Effector memory CD4-positive, alpha-beta T cell (primary cell): Measurements from ENCODE around the gene SSBP3.

ENCODE experiments used
- DNase-seq, 3 donors: peaks; one replicate each; pipeline ENCODE4 v3.0.0-alpha.2; 2020
- H3K27ac ChIP-seq: 2 replicates; pipeline ENCODE4 v1.7.0; 2013; ENCODE audit warnings: mild to moderate bottlenecking, low read length, moderate library complexity; ENCODE audit not compliant: insufficient read depth, poor library complexity, severe bottlenecking
- H3K27me3 ChIP-seq: replicated peaks from 2 replicates; pipeline ENCODE4 v1.7.0; 2013; ENCODE audit warnings: mild to moderate bottlenecking, low read length; ENCODE audit not compliant: insufficient read depth, control insufficient read depth, poor library complexity, severe bottlenecking
- H3K36me3 ChIP-seq: 2 replicates; pipeline ENCODE4 v1.7.0; 2013; ENCODE audit warnings: mild to moderate bottlenecking, low read length, moderate library complexity; ENCODE audit not compliant: control insufficient read depth, insufficient read depth
- H3K4me1 ChIP-seq: 2 replicates; pipeline ENCODE4 v1.7.0; 2013; ENCODE audit warnings: low read length, mild to moderate bottlenecking; ENCODE audit not compliant: control insufficient read depth, insufficient read depth, poor library complexity, severe bottlenecking
- H3K4me3 ChIP-seq: 2 replicates; pipeline ENCODE4 v1.7.0; 2013; ENCODE audit warnings: low read length, low read depth, mild to moderate bottlenecking; ENCODE audit not compliant: insufficient read depth, poor library complexity, severe bottlenecking
- H3K9me3 ChIP-seq: 2 replicates; pipeline ENCODE4 v1.7.0; 2013; ENCODE audit warnings: mild to moderate bottlenecking, low read length, moderate library complexity; ENCODE audit not compliant: control insufficient read depth

SSBP3 gene

DNA sequence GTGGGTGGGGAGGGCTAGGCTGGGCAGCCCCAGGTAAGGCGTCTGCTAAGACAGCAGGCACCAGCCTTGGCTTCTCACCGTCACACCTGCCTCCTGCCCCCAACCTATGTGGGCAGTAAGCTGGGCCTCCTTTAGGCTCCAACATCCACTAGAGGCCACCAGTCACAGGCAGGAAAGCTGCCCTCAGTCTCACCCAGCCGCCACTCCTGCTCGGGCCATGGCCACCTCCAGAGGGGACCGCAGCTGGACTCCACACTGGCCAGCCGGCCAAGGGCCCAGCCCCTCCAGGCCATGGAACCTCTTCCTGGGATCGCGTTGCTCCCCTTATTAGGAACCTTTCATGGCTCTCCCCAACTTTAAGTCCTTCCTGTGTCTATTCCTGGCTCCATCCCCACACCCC, 131.7 kb downstream of the SSBP3 start:
- H3K9me3 ChIP-seq = no peaks in the 10 kb centered on the region
- no peak overlapping the region for H3K4me3 ChIP-seq
- H3K27me3 ChIP-seq = no peaks in the 10 kb centered on the region
- DNase-seq = no peak
- no peaks in the 10 kb centered on the region for H3K4me1 ChIP-seq
- peaks cover 8% of the 10 kb centered on the region for H3K36me3 ChIP-seq
- no peak overlapping the region for H3K27ac ChIP-seq

DNA sequence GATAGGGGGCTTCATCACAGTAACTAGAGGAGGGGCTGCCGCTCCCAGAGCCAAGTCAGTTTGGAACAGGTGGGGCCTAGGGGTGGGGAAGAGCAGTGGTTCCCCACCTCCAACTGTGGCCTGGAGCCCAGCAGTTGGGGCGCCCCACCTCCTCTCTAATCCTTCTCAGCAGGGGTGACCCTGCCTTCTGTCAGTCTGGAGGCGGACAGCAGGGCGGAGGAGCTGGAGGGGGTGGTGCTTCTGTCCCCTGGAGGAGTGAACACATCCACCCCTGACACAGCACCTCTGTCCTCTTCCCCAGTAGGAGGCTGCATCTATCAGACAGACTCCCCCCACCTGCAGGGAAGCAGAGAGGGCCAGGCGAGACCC, 132.4 kb downstream of the SSBP3 start:
- Histone ChIP-seq H3K9me3 (no peaks in the 10 kb centered on the region), H3K36me3 (peaks cover 6% of the 10 kb centered on the region), H3K27ac (no peak overlapping the region), H3K4me3 (no peak overlapping the region), H3K4me1 (no peaks in the 10 kb centered on the region), H3K27me3 (no peaks in the 10 kb centered on the region)
- no peak for DNase-seq

DNA sequence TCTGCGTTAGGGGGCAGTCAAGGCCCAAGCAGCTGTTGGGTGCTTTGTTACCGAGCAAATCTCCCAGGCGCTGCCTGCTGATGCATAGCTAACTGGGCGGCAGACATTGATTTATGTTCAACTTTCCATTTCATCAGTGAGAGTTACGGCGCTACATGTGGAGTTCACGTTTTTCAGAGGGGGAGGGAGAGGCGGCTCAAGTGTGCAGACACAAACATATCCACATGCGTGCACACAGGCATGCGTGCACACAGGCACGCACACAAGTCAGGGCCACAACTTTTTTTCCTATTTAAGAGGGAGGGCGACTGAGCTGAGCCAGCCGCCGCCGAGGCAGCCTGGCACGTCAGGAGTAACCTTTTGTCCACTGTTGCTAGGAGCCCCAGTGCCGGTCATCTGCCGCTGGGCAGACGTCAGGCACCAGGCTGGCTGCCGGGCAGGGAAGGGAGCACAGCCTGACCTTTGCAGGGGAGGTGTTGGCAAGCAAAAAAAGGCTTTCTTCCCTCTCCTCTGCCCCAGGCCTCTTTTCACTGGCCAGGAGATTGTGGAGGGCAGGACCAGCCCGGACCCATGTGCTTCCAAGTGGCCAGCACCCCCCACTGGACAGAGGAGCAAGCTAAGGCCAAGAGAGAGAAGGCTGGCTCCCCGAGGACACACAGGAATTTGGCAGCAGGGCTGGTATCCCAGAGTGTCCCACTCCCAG, 133.0 kb downstream of the SSBP3 start:
- Histone ChIP-seq H3K9me3 (no peaks in the 10 kb centered on the region), H3K4me1 (no peaks in the 10 kb centered on the region), H3K27ac (no peak overlapping the region), H3K36me3 (peaks cover 3% of the 10 kb centered on the region), H3K4me3 (no peak overlapping the region), H3K27me3 (no peaks in the 10 kb centered on the region)
- no peak for DNase-seq

DNA sequence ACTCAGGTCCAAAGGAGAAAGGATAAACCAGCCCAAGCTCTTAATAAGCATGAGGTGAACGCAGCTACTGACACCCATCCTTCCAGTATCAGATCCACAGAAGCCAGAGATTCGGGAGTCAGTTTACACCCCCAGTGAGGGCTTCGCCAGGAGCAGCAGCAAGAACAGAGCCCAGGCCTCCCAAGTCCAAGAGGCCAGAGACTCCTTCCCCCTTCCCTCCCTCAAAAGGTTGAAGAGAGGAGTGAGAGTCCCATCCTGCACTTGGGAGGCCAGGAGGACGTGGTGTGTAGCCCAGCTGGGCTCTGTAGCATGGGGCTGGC, 133.5 kb downstream of the SSBP3 start:
- H3K4me1 ChIP-seq = no peaks in the 10 kb centered on the region
- no peaks in the 10 kb centered on the region for H3K9me3 ChIP-seq
- DNase-seq = no peak
- H3K27me3 ChIP-seq = no peaks in the 10 kb centered on the region
- no peak overlapping the region for H3K4me3 ChIP-seq
- H3K36me3 ChIP-seq = peaks cover 3% of the 10 kb centered on the region
- no peak overlapping the region for H3K27ac ChIP-seq

DNA sequence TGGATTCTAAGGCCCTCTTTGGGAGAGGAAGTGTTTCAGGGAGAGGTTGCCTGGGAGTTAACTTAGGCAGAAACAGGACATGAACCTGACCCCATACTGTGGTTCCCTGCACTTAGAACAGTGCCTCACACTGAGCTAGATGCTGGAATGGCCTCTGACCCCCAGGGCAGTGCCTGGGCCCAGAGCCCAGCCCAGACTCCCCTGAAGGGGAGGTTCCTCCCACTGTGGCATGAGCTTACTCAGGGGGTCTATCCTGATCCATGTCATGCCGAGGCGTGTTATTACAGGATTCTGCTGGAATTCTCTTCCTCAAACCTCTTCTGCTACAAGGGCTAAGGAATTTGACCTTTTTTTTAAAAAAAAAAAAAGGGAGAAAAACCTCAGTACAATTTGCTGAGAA, 134.1 kb downstream of the SSBP3 start:
- Histone ChIP-seq H3K4me3 (no peak overlapping the region), H3K36me3 (peaks cover 3% of the 10 kb centered on the region), H3K9me3 (no peaks in the 10 kb centered on the region), H3K27ac (no peak overlapping the region), H3K27me3 (no peaks in the 10 kb centered on the region), H3K4me1 (no peaks in the 10 kb centered on the region)
- DNase-seq = no peak

DNA sequence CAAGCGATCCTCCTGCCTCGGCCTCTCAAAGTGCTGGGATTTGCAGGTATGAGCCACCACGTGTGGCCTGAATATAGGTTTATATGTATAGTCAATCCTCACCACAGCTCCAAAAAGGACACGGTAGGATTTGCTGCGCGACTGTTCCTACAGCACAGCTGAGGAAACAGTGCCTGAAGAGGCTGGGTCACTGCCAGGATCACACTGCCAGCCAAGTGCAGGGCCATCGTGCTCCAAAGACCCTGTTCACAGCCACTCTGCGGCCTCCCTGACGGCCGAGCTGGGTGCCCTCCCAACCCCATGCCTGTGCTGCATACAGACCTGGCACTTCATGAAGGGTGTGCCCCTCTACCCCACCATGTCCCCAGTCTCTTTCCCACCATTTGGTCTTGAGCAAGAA, 134.9 kb downstream of the SSBP3 start:
- Histone ChIP-seq H3K27ac (no peak overlapping the region), H3K9me3 (no peaks in the 10 kb centered on the region), H3K36me3 (peaks cover 3% of the 10 kb centered on the region), H3K4me3 (no peak overlapping the region), H3K27me3 (no peaks in the 10 kb centered on the region), H3K4me1 (no peaks in the 10 kb centered on the region)
- DNase-seq = no peak

DNA sequence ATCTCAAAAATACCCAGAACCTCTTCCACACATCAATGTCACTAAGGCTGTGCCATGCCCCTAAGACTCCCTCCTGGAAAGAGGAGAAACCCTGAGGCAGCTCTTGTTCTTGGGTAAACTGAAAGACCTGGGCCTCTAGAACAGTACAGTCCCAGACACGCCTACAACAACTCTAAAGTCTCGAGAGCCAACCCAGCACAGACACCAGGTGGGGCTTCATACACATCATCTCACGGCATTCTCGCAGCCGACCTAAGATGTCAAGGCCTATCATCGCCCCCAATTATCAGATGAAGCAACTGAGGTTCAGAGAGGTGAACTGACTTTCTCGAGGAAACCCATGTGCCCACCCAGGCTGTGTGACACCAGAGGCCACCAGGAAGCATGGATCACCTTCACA, 135.7 kb downstream of the SSBP3 start:
- Histone ChIP-seq H3K27me3 (no peaks in the 10 kb centered on the region), H3K4me3 (no peak overlapping the region), H3K27ac (no peak overlapping the region), H3K4me1 (no peaks in the 10 kb centered on the region), H3K36me3 (peaks cover 3% of the 10 kb centered on the region), H3K9me3 (no peaks in the 10 kb centered on the region)
- DNase-seq = no peak

DNA sequence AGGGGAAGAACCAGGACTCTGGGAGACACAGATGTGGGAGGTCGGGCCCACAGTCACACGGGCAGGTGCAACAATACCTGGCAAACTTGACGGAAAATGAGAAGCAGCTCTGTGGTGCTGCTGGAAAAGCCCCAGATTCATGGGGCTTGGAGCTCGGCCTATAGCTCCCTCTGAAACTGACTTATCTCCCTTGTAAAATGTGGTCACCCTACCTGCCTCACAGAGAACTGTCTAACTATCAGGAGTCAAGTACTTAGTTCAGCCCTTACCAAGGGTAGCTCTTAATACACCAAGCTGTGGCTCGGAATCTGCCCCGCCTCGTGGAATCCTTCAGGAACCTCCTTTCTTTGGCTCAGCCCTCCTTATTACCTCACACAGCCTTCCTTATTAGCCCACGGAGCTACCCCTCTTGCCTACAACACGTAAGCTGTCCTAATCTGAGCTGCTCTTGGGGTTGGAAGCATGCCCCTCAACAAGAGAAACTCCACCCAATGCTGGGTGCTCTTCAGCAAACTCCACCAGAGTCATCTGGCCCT, 137.4 kb downstream of the SSBP3 start:
- DNase-seq = no peak
- H3K4me1 ChIP-seq = no peaks in the 10 kb centered on the region
- peaks cover 7% of the 10 kb centered on the region for H3K36me3 ChIP-seq
- no peak overlapping the region for H3K4me3 ChIP-seq
- H3K27me3 ChIP-seq = no peaks in the 10 kb centered on the region
- no peak overlapping the region for H3K27ac ChIP-seq
- H3K9me3 ChIP-seq = no peaks in the 10 kb centered on the region

DNA sequence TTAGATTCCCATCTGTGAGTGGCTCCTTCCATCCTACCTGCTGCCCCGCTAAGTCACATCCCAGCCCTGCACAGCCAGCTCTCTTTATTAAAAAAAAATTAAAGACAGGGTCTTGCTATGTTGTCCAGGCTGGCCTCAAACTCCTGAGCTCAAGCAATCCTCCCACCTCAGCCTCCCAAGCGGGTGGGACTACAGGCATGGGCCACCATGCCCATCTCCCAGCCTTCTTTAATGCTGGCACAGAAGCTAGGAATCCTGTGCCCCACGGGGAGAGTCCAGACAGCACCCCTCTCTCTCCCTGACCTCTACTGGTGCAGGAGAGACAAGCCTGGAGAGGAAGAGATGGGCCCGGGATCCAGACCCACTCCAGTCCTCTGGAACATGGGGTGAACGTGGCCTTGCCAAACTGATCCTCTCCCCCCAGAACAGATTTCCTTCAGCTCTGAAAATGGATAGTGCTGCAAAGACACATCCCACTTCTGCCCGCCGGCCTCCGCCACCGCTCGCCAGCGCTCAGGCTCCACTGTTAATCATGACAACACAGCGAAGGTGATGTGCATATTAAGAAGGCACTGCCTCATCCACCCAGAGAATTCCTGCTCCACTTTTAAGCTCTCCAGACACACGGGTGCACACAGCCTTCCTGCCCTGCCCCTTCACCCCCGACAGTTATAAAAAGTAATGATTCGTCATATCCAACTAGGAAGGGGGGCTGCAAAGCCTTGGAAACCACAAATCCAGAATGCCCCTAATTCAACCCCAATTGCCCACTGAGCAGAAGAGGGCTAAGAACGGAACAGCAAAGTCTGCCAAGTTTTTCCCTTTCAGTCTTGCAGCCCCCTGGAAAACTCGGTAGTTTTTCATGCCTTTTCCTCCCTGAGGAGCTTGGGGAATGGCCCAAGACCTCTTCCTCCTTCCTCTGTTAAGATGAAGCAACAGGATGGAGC, 138.1 kb downstream of the SSBP3 start:
- Histone ChIP-seq H3K27me3 (no peaks in the 10 kb centered on the region), H3K4me1 (no peaks in the 10 kb centered on the region), H3K36me3 (peaks cover 7% of the 10 kb centered on the region), H3K9me3 (no peaks in the 10 kb centered on the region), H3K4me3 (no peak overlapping the region), H3K27ac (no peak overlapping the region)
- no peak for DNase-seq

DNA sequence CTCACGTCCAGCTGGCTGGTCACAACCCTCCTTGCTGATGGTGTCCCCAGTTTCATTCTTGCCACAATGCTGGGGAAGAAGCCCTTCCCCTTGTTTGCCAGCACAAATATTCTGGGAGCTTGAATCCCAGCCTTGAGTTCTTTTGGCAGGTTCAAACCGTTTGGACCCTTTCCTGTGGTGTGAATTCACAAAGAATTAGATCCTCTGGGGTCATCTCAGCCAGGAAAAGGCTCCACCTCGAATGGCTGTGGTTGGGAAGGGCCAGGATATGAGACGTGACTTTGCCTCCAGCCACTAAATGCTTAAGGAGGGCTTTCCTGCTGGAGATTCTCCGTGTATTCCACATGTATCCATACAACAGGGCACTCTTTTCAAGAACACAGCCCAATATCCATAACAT, 139.3 kb downstream of the SSBP3 start:
- DNase-seq = no peak
- H3K36me3 ChIP-seq = peaks cover 7% of the 10 kb centered on the region
- H3K27ac ChIP-seq = no peak overlapping the region
- no peaks in the 10 kb centered on the region for H3K4me1 ChIP-seq
- H3K9me3 ChIP-seq = no peaks in the 10 kb centered on the region
- H3K27me3 ChIP-seq = no peaks in the 10 kb centered on the region
- no peak overlapping the region for H3K4me3 ChIP-seq
